GM19240 (cell line): ENCODE data around the gene ARHGAP8.
"Not testable (repeated sequence)": the region's sequence is repeated elsewhere in the genome, so short reads cannot be mapped to it uniquely, and the experiment has no call there.

Source experiments
- DNase-seq: peaks from one replicate; pipeline ENCODE4 v3.0.0; 2011; ENCODE audit warnings: low spot score; ENCODE audit not compliant: insufficient read length

Gene ARHGAP8

GRCh38 chr22:44765571-44766285 lies 13.4 kb downstream of the ARHGAP8 start:
- DNase-seq: no peak

DNA sequence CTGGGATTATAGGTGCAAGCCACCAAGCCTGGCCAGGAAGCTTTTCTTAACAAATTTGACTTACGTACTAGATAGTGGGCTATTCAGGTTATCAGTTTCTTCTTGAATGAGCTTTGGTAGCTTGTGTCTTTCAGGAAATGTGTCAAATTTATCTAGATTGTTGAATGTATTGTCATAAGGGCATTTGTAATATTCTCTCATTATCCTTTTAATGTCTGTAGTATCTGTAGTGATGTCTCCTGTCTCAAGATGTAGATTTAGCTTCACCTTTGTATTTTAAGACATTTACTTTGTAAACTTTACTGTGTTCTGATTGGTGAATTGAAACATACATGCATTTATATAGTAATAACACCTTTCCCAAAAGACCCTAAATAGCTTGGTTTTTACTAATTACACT lies 20.7 kb downstream of the ARHGAP8 start:
- no peak for DNase-seq

GRCh38 chr22:44775862-44776261 lies 23.5 kb downstream of the ARHGAP8 start:
- no peak for DNase-seq

DNA sequence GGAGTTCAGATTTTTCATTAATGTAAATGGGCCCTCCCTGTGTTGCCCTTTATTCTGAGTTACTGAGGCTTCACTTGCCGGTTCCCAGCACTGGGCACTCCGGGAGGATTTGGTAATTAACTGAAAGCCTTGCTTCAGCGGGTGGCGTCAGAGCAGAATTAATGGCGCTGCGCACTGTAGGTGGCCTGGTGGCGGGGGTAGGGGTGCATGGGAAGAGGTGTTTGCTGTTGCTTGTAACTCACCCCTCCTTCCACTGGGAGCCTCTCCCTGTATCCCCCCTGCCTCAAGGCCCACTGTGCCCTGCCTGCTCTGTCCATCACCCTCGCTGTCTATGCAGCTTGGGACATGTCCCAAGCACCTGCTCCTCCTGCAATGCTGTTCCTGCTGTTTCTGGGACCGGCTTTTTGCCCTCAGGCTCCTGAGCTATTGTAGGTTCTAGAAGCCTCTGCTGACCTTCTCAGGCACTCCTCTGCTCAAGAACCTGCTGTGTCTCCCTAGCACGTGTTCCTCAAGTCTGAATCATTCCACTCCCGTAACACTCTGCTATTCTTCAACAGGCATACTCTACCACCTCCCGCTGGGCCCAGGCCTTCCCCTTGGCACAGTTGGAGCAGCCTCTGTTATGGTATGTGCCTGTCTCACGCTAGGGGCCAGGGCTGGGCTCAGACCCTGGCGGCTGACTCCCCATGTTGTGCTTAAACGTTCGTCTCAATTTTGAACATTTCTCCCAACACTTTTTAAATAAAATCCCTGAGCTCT lies 24.4 kb downstream of the ARHGAP8 start:
- no peak for DNase-seq

- no peak for DNase-seq
Measured at GRCh38 chr22:44777364-44777755, 25.0 kb downstream of the ARHGAP8 start.

GRCh38 chr22:44780876-44781449 lies 28.6 kb downstream of the ARHGAP8 start:
- no peak for DNase-seq

- DNase-seq: no peak
Measured at GRCh38 chr22:44782363-44782963, 30.1 kb downstream of the ARHGAP8 start.

- DNase-seq: no peak
Measured at GRCh38 chr22:44783091-44783490, 30.7 kb downstream of the ARHGAP8 start.

DNA sequence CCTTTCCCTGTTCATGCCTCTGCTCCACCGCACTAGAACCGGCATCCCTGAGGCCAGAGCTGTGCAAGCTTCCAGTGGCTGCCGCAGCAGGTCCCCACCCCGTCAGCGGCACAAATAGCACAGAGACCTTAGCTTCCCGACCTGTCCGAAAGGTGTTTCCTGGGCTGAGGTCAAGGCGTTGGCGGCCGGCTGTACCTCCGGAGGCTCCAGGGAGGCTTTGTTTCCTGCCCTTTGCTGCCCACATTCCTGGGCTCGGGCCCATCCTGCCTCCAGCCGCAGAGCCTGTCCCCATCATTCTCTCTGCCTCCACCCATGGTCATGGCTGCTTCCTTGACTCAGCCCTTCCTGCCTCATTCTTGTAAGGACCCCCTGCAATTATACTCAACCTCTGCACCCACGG lies 31.2 kb downstream of the ARHGAP8 start:
- DNase-seq: no peak

DNA sequence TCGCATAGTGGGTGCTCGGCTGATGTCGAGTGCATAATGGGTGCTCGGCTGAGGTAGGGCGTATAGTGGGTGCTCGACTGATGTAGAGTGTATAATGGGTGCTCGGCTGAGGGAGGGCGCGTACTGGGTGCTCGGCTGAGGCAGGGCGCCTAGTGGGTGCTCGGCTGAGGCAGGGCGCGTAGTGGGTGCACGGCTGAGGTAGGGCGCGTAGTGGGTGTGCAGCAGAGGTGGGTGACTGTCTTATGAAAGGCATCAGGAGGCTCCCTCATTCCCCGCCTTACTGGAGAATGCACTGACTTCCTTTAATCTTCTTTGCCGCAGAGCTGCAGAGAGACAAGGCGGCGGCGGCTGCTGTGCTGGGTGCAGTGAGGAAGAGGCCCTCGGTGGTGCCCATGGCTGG lies 33.8 kb downstream of the ARHGAP8 start:
- no peak for DNase-seq

DNA sequence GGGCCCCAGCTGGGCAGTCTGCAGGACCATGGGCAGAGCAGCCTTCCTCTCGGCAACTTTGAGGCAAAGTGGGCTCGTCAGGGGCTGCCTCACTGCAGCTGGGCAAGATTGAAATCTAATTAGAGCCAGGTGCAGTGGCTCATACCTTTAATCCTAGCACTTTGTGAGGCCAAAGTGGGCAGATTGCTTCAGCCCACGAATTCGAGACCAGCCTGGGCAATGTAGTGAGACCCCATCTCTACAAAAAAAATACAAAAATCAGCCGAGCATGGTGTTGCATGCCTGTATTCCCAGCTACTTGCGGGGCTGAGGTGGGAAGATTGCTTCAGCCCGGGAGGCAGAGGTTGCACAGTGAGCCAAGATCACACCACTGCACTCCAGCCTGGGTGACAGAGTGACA lies 34.2 kb downstream of the ARHGAP8 start:
- no peak for DNase-seq

DNA sequence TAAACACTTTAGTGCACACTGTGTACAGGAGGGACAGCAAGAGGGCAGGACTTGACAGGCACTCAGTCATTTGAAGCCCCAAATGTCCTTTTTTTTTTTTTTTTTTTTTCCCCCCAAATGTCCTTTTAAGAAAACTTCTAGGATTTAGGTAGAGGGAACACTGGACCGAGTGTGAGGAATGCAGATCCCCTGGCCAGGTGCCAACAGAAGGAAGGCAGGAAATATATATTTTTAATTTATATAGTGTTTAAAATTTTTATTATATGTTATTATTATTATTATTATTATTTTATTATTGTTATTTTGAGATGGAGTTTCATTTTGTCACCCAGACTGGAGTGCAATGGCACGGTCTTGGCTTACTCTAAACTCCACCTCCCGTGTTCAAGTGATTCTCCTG lies 35.5 kb downstream of the ARHGAP8 start:
- DNase-seq: no peak

DNA sequence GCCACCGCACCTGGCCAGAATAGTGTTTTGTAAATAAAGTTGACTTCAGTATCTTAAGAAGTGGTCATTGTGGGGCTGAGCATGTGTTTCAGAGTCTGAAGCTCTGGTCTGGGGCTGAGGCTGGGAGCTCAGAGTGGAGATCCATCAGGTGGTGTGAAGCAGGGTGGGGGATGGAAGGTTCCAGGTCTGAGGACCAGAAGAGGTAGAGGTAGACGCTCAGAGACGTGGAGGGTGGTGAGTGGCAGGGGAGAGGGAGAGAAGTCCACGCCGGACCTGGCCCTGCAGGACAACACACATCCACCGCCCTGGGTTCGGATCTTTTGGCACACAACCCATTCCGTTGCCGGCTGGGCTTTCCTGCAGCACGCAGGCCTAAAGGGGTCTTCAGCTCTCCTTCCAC lies 40.7 kb downstream of the ARHGAP8 start:
- no peak for DNase-seq

GRCh38 chr22:44793506-44794172 lies 41.3 kb downstream of the ARHGAP8 start:
- DNase-seq: no peak

- no peak for DNase-seq
Measured at GRCh38 chr22:44795701-44796630, 43.6 kb downstream of the ARHGAP8 start.

DNA sequence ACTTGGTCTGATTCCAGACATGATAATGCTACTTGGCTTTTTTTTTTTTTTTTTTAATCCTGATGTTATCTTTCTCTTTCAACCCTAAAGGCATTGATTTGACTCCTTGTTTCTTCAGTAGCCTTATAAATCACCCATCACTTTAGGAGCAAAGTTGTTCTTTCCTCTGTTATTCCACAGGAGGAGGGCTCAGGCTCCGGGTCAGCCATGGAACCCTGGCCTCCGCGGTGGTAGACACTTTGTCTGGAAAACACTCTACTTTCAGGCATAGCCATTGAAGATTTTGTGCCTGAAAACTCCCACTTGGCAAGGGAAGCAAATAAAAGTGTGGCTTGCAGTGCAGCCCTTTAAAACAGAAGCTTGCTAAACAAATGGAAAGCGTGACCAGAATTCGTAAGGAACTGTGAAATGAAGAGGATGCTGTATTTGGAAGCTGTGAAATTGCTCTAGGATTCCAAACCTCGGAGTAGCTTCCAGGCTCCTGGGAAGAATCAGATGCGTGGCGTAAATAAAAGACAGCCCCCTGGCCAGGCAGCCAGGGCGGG lies 44.9 kb downstream of the ARHGAP8 start:
- DNase-seq: no peak

DNA sequence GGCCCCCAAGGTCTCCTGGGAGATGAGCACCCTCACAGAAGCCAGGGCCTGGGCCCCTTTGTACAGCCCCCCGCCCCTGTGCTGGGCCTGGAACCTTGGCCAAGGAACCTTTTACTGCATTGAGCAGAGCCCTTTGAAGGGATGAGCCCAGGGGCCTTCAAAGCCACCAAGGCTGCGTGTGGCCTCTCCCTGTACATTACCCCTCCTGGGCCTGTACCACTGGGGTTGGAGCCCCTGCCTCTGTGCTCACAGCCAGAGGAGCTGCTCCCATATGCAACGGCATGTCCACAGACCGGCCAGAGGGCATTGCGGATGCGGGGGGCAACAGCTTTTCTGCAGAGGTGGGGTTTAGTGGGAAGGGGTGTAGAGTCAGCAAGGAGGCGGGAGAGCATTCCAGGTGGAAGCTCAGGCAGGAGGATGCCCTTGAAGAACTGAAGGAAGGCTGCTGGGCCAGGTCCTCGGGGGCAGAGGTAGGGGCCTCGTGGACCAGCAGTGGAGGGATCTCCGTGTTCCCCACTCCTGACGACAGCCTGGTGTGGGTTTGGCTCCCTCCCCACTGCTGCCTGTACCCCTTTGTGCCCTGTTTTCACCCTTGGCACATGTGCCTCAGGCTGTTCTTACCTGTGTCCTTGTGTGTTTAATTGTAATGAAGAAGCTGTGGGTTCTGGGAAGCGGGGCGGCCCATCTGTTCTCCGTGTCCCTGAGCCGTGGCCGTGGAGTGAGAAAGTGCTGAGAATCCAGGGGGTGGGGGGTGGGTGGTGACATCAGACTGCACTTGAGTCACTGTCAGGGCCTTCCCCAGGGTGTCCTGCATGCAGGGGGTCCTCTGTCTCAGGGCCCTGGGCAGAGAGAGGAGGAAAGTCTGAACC lies 46.9 kb downstream of the ARHGAP8 start:
- DNase-seq: no peak

GRCh38 chr22:44799946-44800634 lies 47.7 kb downstream of the ARHGAP8 start:
- DNase-seq: not testable (repeated sequence)

DNA sequence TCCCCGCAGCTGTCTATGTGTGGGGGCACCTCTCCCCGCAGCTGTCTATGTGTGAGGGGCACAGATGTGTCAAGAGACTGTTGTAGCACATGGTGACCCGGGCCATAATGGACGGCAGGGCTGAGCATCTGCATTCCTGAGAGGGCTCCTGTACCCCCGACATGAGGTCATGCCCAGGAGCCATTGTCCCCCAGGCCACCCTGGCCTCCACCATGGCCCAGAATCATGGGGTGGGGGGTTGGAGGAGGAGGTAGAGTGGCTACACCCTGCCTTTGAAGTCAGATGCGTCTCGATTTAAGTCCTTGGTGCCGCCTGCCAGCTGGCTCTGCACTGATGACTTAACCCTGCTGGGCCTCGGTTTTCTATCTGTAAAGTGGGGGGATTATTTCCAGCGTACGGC lies 49.1 kb downstream of the ARHGAP8 start:
- no peak for DNase-seq
